NCI-H2227 (cell line): ENCODE measurements around the gene ZNF200.
"Not testable (repeated sequence)": the region's sequence is repeated elsewhere in the genome, so short reads cannot be mapped to it uniquely, and the experiment has no call there.

Experiments used
- DNase-seq: peaks from one replicate; lab custom pipeline; 2025; ENCODE audit not compliant: unreplicated experiment; lab: John Stamatoyannopoulos, UW

ZNF200 gene, protein sequence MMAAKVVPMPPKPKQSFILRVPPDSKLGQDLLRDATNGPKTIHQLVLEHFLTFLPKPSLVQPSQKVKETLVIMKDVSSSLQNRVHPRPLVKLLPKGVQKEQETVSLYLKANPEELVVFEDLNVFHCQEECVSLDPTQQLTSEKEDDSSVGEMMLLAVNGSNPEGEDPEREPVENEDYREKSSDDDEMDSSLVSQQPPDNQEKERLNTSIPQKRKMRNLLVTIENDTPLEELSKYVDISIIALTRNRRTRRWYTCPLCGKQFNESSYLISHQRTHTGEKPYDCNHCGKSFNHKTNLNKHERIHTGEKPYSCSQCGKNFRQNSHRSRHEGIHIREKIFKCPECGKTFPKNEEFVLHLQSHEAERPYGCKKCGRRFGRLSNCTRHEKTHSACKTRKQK

GRCh38 chr16:3234857-3235561 is at the start of gene ZNF200:
Gene ZNF200 (minus strand): TSS chr16:3235158. CDS start chr16:3233755, 1,403 bp downstream.
- peak; percentile 96 for DNase-seq

DNA sequence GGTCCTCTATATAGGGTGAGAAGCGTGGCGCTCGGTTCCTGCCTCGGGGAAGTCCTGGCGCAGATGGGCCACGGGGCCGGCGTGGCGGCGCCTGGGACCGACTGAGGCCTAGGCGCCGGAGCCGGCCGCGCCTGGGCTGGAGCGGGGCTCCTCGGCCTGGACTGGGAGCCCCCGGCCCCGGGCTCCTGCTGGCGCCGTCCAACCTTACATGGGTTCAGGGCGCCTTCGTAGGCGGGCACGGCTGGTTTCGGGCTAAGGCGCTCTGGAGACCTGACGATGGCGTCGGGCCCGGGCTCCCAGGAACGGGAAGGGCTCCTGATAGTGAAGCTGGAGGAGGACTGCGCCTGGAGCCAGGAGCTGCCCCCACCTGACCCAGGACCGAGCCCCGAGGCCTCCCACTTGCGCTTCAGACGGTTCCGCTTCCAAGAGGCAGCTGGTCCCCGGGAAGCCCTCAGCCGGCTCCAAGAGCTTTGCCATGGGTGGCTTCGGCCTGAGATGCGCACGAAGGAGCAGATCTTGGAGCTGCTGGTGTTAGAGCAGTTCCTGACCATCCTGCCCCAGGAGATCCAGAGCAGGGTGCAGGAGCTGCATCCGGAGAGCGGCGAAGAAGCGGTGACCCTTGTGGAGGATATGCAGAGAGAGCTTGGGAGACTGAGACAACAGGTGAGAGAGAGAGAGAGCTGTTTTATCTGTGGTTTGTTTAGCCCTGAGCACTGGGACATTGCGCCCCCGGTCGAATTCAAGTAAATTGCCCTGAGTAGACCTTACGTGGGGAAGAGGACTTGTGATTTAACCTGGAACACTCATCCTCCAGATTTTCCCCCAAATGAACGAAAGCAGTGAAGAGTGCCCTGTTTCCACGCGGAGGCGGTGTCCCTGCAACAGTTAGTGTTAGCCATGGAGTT is 48.8 kb upstream of the ZNF200 start:
- peak; percentile 54 for DNase-seq

GRCh38 chr16:3282730-3283542 is 48.0 kb upstream of the ZNF200 start, which contains the start of gene ZNF263:
Gene ZNF263 (plus strand): TSS chr16:3283491. CDS start chr16:3283819, 328 bp downstream.
- DNase-seq = peak; percentile 98

DNA sequence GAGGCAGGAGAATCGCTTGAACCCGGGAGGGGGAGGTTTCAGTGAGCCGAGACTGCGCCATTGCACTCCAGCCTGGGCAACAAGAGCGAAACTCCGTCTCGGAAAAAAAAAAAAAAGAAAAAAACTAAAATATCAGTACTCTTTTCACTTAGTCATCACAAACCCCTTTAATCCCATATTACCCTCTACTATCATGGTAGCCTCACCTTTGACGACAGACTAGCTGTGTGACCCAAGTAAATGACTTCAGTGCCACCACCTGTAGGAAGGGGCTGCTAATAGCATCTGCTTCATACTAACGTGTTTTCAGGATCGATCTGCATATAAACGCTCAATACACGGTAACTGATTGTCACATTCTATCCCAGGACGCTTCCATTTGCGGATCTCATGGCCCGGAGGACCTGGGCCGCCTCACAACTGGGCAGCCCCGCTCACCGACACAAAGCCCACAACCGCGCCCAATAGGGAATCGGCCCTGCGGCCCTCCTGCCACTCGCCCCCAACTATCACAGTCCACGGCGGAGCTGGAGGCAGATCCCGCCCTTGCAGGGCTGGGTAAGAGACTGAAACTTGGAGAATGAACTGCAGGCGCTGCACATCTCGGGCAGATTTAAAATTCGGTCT is 47.3 kb upstream of the ZNF200 start:
- DNase-seq = peak; percentile 91

GRCh38 chr16:3281222-3281820 is 46.4 kb upstream of the ZNF200 start:
- no peak for DNase-seq

DNA sequence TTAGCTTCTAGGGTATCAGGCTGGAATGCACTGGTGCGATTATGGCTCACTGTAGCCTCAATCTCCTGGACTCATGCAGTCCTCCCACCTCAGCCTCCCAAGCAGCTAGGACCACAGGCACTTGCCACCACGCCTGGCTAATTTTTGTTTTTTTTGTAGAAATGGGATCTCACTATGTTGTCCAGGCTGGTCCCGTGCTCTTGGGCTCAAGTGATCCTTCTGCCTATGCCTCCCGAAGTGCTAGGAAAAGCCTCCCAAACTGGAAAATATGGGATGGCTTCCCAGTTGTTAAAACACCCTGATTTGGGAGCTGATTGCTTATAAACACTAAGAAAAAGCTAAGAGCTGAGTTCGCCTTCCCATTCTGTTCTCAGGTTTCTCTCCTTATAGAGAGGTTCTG is 41.7 kb upstream of the ZNF200 start:
- no peak for DNase-seq

- no peak for DNase-seq
Observed at GRCh38 chr16:3274947-3275346, 40.0 kb upstream of the ZNF200 start.

DNA sequence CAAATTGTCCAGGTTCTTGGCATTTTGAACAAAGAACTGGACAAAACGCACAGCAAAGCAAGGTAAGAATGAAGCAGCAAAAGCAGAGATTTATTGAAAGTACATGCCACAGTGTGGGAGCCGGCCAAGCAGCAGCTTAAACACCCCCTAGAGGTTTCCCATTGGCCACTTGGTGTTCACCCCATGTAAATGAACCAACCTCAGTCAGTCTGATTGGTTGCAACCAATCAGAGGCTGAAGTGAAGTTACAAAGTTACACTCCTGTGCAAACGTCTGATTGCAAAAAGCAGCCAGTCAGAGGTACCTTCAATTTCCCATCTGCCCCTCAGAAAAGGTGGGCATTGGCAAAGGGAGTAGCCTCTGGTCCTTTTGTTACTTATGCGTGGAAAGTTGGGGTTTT is 39.5 kb upstream of the ZNF200 start:
- DNase-seq = peak; percentile 50

- DNase-seq = not testable (repeated sequence)
Observed at GRCh38 chr16:3271281-3271680, 36.3 kb upstream of the ZNF200 start.

DNA sequence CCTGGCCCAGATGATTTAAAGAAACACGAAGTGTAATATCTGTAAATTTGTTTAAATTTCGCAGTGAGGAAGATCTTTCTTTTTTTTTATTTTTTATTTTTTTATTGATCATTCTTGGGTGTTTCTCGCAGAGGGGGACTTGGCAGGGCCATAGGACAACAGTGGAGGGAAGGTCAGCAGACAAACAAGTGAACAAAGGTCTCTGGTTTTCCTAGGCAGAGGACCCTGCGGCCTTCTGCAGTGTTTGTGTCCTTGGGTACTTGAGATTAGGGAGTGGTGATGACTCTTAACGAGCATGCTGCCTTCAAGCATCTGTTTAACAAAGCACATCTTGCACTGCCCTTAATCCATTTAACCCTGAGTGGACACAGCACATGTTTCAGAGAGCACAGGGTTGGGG is 35.8 kb upstream of the ZNF200 start:
- DNase-seq = not testable (repeated sequence)

DNA sequence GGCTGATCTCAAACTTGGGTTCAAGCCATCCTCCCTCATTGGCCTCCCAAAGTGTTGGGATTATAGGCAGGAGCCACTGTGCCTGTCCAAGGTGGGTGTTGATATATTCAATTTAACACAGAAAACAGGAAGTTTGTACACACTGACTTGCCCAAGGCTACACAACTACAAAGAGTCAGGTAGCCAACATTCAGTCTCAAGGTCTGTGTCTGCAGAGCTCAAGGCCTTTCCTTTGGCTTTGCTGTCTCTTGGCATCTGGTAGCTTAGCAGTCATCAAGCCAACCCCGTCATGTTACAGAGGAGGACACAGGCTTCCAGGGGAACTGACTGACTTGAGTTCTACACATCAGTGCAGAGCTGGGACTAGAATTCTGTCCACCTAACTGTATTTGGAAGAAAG is 33.3 kb upstream of the ZNF200 start:
- DNase-seq = no peak

DNA sequence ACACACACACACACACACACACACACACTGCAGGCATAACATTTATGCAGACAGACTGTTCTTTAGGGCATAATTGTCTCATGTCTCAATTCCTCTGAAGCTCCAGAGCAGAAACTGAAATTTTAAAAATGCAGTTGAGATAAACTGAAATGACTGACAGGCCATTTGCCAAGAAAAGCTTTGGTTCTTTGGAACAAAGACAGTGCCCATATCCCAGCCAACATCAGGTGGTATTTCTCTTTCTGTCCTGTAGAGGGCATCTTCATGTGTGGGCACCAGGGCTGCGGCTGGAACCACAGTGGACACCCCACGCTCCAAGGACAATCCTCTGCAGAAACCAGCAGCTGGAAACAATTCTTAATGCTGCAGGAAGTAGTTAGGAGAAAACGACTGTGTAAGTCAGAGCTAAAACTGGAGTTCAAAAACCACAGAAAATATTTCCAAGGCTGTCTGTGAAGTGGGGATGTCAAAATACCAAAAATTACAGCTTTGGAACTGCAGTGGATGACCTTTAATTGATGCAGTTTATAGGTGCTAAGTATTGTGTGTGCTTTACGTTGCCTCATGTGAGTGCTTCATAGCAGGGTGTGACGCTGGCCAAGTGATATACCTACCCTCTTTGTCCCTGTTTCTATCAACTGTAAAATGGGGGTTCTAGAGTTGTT is 32.0 kb upstream of the ZNF200 start:
- DNase-seq = peak; percentile 64

DNA sequence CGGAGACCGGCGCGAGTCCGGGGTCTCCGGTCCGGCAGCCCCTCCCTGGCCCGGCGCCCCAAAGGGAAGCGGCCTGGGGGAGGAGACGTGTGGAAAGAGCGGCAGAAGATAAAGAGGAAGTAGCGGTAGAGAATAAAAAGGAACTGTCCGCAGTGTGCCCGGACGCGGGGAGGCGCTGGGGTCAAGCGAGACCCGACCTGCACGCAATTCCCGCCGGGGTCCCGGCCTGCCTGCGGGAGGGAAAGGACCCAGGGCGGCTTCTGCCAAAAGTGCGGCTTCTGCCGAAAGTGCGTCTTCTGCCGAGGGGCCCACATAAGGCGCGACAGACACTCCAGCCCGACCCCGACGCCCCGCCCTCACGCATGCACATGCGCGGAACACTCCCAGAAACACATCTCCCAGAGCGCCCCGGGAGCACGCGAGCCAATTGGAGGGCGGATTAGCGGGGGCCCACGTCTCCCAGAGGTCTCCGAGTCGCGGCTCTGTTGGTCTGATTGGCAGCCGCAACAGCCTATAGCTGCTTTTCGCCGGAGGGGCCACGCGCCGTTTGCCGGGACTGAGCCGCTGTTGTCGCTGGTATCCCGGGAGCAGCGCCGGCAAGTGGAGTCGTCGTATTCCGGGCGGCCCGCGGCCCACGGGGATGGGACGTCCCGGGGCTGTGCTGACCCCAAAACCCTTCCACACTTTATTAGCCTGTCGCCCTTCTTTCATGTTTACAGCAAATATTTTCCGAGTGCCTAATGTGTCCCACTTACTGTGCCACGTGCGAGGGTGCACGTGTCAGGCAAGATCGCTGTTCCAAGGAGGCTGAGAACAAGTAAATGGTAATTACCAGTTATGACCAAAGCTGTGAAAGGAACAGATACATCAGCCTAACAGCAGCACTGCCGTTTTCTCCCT is 29.4 kb upstream of the ZNF200 start:
- DNase-seq = peak; percentile 99

- DNase-seq = no peak
Observed at GRCh38 chr16:3262517-3262916, 27.6 kb upstream of the ZNF200 start.

GRCh38 chr16:3259836-3260235 is 24.9 kb upstream of the ZNF200 start:
- no peak for DNase-seq

- no peak for DNase-seq
Observed at GRCh38 chr16:3256866-3257465, 22.0 kb upstream of the ZNF200 start.

- DNase-seq = no peak
Observed at GRCh38 chr16:3256146-3256865, 21.3 kb upstream of the ZNF200 start, which contains the start of gene MEFV. Gene MEFV (minus strand): TSS chr16:3256633. CDS start chr16:3256587, 46 bp downstream.
